ENCODE measurements around the gene RBFOX2. TPM values are rescaled to one million over a fixed set of nuclear protein-coding genes. Genes with fewer than 3 reads are reported as not detected.

The RBFOX2 gene
- total RNA-seq, 1 experiment from 2014 or later = 144 TPM

DNA sequence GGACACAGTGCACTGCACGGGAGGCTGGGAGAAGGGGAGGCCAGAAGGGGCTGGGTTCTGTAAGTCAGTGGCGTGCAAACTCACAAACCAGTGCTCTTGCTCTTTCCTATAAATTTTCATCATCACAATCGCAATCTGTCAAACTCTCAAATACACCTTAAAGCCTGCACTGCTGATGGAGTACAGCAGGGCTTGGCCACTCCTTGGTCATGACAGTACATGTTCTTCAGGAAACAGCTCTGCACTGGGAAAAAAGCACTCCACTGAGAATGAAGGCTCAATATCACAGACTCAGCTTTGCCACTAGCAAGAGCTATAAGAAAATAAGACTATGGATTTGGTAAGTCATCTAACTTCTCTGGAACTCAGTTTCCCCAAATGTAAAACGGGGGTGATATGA is 111.0 kb downstream of the RBFOX2 start:
- H3K27ac ChIP-seq = no peak overlapping the region
- DNase-seq (ENCODE audit: low read depth in 1 of 2, low spot score in 2 of 2) = no peak
- H3K4me3 ChIP-seq = no peak overlapping the region
- H3K36me3 ChIP-seq = no peaks in the 10 kb centered on the region
- H3K27me3 ChIP-seq (replicated peaks) = no peaks in the 10 kb centered on the region
- H3K9me3 ChIP-seq (replicated peaks) = no peaks in the 10 kb centered on the region
- peaks cover 37% of the 10 kb centered on the region for H3K4me1 ChIP-seq (replicated peaks)

DNA sequence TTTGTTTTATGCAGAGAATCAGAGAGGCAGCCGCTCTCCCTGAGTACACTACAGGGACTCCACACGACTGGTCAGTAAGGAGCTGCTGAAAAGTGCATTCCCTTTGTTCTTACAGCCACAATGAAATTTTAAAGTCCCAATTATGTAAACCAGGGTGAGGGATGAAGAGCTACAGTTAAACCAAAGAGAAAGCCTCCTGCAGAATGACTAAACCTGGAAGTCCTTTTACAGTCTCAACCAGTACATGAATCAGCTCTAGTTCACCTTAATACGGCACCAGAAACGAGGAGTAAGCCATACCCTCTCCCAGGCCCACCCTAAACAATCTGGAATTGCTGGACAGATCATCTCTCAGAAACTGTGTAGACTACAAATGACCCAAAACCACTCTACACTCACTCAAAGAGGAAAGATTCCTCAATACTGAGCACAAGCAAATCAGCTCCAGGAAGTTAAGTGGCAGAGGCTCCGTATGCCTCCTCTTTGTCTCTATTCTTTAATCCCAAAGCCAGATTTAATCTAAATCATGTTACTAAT is 113.1 kb downstream of the RBFOX2 start:
- Histone ChIP-seq H3K4me1 (replicated peaks) (peaks cover 26% of the 10 kb centered on the region), H3K9me3 (replicated peaks) (no peaks in the 10 kb centered on the region), H3K4me3 (no peak overlapping the region), H3K27ac (peak overlapping the region; percentile 34; the same call in 1 of the 2 replicates), H3K27me3 (replicated peaks) (no peaks in the 10 kb centered on the region), H3K36me3 (no peaks in the 10 kb centered on the region)
- DNase-seq (ENCODE audit: low read depth in 1 of 2, low spot score in 2 of 2) = peak in 1 of 2 experiments; percentile 37

DNA sequence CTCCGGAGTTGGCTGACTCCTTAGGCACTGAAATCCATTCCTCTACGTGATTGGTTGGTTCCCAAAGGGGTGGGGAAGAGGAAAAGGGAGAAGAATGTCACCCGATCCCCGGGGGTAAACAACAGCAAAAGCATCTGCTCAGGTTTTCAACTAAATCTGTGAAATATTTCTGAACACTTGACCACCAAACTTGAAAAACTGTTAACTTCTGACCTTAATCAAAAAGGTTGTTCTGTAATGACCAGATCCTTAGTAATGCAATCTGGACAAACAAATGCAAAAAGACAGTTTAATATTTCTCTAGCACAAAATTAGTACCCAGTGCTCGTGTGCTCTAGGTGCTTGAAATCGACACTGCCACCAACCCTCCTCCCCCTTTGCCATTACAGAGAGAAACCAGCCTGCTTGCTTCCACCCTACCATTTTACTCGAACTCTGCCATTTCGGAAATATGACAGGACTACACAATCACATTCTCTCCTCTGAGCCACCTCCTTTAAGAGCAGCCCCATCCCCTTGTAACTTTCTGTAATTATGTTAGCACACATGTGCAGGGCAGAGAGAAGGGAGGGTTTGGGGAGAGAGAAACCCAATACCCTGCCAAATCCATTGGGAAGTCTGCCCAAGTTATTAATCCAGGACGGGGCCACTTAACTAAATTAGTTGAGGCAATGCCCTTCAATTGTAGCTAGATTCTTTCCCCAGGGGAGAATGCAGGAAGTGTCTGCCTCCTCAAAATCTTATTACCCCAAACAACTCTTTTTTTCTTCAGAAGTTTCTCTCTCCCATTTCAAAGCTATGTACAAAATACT is 113.8 kb downstream of the RBFOX2 start:
- Histone ChIP-seq H3K36me3 (no peaks in the 10 kb centered on the region), H3K27me3 (replicated peaks) (no peaks in the 10 kb centered on the region), H3K4me3 (peak overlapping the region; percentile 23), H3K4me1 (replicated peaks) (peaks cover 33% of the 10 kb centered on the region), H3K9me3 (replicated peaks) (no peaks in the 10 kb centered on the region), H3K27ac (no peak overlapping the region)
- DNase-seq (ENCODE audit: low read depth in 1 of 2, low spot score in 2 of 2) = peak; percentile 77 to 78

DNA sequence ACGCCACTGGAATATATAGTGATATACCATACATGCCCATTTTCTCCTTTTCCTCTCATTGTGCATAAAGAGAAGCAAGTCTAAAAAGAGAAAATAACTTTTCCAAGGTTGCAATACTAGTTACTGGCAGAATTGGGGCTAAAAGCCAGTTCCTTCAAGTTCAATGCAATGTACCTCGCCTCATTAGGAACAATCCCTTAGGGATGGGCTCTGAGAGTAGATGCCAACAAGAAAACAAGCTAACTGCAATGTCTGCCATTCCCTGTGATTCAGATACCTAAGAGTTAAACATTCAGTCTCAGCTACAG is 114.3 kb downstream of the RBFOX2 start:
- no peak overlapping the region for H3K27ac ChIP-seq
- peak overlapping the region; percentile 23 for H3K4me3 ChIP-seq
- no peak for DNase-seq (ENCODE audit: low read depth in 1 of 2, low spot score in 2 of 2)
- peaks cover 33% of the 10 kb centered on the region for H3K4me1 ChIP-seq (replicated peaks)
- H3K36me3 ChIP-seq = no peaks in the 10 kb centered on the region
- no peaks in the 10 kb centered on the region for H3K27me3 ChIP-seq (replicated peaks)
- no peaks in the 10 kb centered on the region for H3K9me3 ChIP-seq (replicated peaks)

- DNase-seq (ENCODE audit: low read depth in 1 of 2, low spot score in 2 of 2) = no peak
- H3K27me3 ChIP-seq (replicated peaks) = no peaks in the 10 kb centered on the region
- H3K9me3 ChIP-seq (replicated peaks) = no peaks in the 10 kb centered on the region
- no peaks in the 10 kb centered on the region for H3K36me3 ChIP-seq
- H3K4me1 ChIP-seq (replicated peaks) = peaks cover 33% of the 10 kb centered on the region
- H3K4me3 ChIP-seq = no peak overlapping the region
- H3K27ac ChIP-seq = no peak overlapping the region
Observed at GRCh38 chr22:35913925-35914324, 114.7 kb downstream of the RBFOX2 start.

GRCh38 chr22:35912658-35913057 is 116.0 kb downstream of the RBFOX2 start:
- H3K27me3 ChIP-seq (replicated peaks) = no peaks in the 10 kb centered on the region
- H3K4me3 ChIP-seq = no peak overlapping the region
- H3K27ac ChIP-seq = no peak overlapping the region
- H3K9me3 ChIP-seq (replicated peaks) = no peaks in the 10 kb centered on the region
- H3K4me1 ChIP-seq (replicated peaks) = peaks cover 33% of the 10 kb centered on the region
- no peak for DNase-seq (ENCODE audit: low read depth in 1 of 2, low spot score in 2 of 2)
- H3K36me3 ChIP-seq = no peaks in the 10 kb centered on the region

GRCh38 chr22:35911877-35912276 is 116.7 kb downstream of the RBFOX2 start:
- Histone ChIP-seq H3K9me3 (replicated peaks) (no peaks in the 10 kb centered on the region), H3K4me1 (replicated peaks) (peaks cover 33% of the 10 kb centered on the region), H3K4me3 (no peak overlapping the region)

DNA sequence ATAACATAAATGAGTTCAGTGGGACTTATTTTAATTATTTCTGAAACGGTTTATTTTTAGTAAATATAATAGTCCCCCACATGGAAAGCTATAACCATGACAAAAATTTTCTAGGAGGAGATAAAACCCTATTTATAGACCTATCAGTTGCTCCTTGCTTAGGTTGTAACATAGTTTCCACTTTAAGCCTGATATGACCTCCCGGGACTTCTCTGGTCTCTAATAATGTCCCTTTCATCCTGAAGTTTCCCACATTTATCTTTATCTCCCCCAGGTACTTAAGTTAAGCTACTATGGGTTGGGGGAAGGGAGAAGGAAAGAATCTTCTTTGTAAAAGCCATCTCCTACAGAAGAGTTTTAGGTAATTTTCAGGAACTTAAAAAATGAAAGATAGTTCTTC is 117.7 kb downstream of the RBFOX2 start:
- Histone ChIP-seq H3K4me1 (replicated peaks) (peaks cover 29% of the 10 kb centered on the region), H3K27me3 (replicated peaks) (no peaks in the 10 kb centered on the region), H3K4me3 (no peak overlapping the region), H3K36me3 (no peaks in the 10 kb centered on the region), H3K27ac (no peak overlapping the region), H3K9me3 (replicated peaks) (no peaks in the 10 kb centered on the region)
- DNase-seq (ENCODE audit: low read depth in 1 of 2, low spot score in 2 of 2) = no peak

More at GRCh38 chr22:35911877-35912276, 116.7 kb downstream of the RBFOX2 start:
- DNase-seq (ENCODE audit: low read depth in 1 of 2, low spot score in 2 of 2) = no peak
- Histone ChIP-seq H3K27me3 (replicated peaks) (no peaks in the 10 kb centered on the region), H3K36me3 (no peaks in the 10 kb centered on the region), H3K27ac (no peak overlapping the region)

- H3K27ac ChIP-seq = no peak overlapping the region
Observed at GRCh38 chr22:35910003-35910769, 118.4 kb downstream of the RBFOX2 start.

DNA sequence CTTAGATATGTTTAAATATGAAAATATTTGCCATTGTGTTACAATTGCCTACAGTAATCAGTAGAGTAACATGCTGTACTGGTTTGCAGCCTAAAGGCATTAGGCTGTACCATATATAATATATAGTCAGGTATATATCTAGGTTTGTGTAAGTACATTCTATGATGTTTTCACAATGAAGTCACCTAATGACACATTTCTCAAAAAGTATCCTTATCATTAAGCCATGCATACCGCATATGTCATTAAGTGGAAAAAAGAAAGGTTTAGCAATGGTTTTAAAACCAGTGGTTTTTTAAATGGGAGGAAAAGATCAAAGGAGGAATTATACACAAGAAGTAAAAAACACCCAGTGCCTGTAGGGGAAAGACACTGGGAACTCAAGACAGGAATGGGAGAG is 122.7 kb downstream of the RBFOX2 start:
- Histone ChIP-seq H3K36me3 (no peaks in the 10 kb centered on the region), H3K4me1 (replicated peaks) (peaks cover 18% of the 10 kb centered on the region), H3K27ac (no peak overlapping the region), H3K4me3 (no peak overlapping the region), H3K9me3 (replicated peaks) (no peaks in the 10 kb centered on the region), H3K27me3 (replicated peaks) (no peaks in the 10 kb centered on the region)
- no peak for DNase-seq (ENCODE audit: low read depth in 1 of 2, low spot score in 2 of 2)

More at GRCh38 chr22:35910003-35910769, 118.4 kb downstream of the RBFOX2 start:
- peaks cover 21% of the 10 kb centered on the region for H3K4me1 ChIP-seq (replicated peaks)
- H3K27me3 ChIP-seq (replicated peaks) = no peaks in the 10 kb centered on the region
- no peak for DNase-seq (ENCODE audit: low read depth in 1 of 2, low spot score in 2 of 2)
- no peak overlapping the region for H3K4me3 ChIP-seq
- H3K9me3 ChIP-seq (replicated peaks) = no peaks in the 10 kb centered on the region
- no peaks in the 10 kb centered on the region for H3K36me3 ChIP-seq

- Histone ChIP-seq H3K9me3 (replicated peaks) (no peaks in the 10 kb centered on the region), H3K4me3 (no peak overlapping the region), H3K27ac (no peak overlapping the region), H3K4me1 (replicated peaks) (peaks cover 21% of the 10 kb centered on the region), H3K36me3 (no peaks in the 10 kb centered on the region), H3K27me3 (replicated peaks) (no peaks in the 10 kb centered on the region)
- no peak for DNase-seq (ENCODE audit: low read depth in 1 of 2, low spot score in 2 of 2)
Observed at GRCh38 chr22:35904752-35905151, 123.9 kb downstream of the RBFOX2 start.

- DNase-seq (ENCODE audit: low read depth in 1 of 2, low spot score in 2 of 2) = no peak
- no peaks in the 10 kb centered on the region for H3K27me3 ChIP-seq (replicated peaks)
- H3K4me1 ChIP-seq (replicated peaks) = peaks cover 22% of the 10 kb centered on the region
- H3K27ac ChIP-seq = no peak overlapping the region
- no peak overlapping the region for H3K4me3 ChIP-seq
- no peaks in the 10 kb centered on the region for H3K36me3 ChIP-seq
- H3K9me3 ChIP-seq (replicated peaks) = no peaks in the 10 kb centered on the region
Observed at GRCh38 chr22:35904336-35904692, 124.3 kb downstream of the RBFOX2 start.

GRCh38 chr22:35903571-35904335 is 124.9 kb downstream of the RBFOX2 start:
- no peaks in the 10 kb centered on the region for H3K27me3 ChIP-seq (replicated peaks)
- no peak overlapping the region for H3K4me3 ChIP-seq
- no peak overlapping the region for H3K27ac ChIP-seq
- no peak for DNase-seq (ENCODE audit: low read depth in 1 of 2, low spot score in 2 of 2)
- H3K4me1 ChIP-seq (replicated peaks) = peaks cover 22% of the 10 kb centered on the region
- H3K9me3 ChIP-seq (replicated peaks) = no peaks in the 10 kb centered on the region
- no peaks in the 10 kb centered on the region for H3K36me3 ChIP-seq
